ENCODE measurements around the gene TBCK. TPM values are rescaled to one million over a fixed set of nuclear protein-coding genes. Genes with fewer than 3 reads are reported as not detected.

TBCK gene
- total RNA-seq, 4 donors from 2014 or later = 46.5 to 55.3 (median 51.4) TPM

- Histone ChIP-seq H3K4me1 (no peaks in the 10 kb centered on the region), H3K27me3 (no peaks in the 10 kb centered on the region), H3K4me3 (no peak overlapping the region), H3K27ac (no peak overlapping the region), H3K36me3 (no peaks in the 10 kb centered on the region), H3K9me3 (no peaks in the 10 kb centered on the region)
- 81 to 83% methylated on average over 7 of the region's 7 CpGs for WGBS, 2 donors
- DNase-seq (ENCODE audit: low spot score in 2 of 2) = no peak
- TF ChIP-seq EP300 (IDR thresholded peaks at IDR 0.05) (no peak), CTCF (IDR thresholded peaks at IDR 0.05) (no peak), POLR2A (IDR thresholded peaks at IDR 0.05) (no peak)
These were observed 319.2 kb downstream of the TBCK start for GRCh38 chr4:105996845-105997244.

- WGBS, 2 donors = 75 to 90% methylated on average over 5 of the region's 5 CpGs
- Histone ChIP-seq H3K4me1 (no peaks in the 10 kb centered on the region), H3K4me3 (no peak overlapping the region), H3K27me3 (no peaks in the 10 kb centered on the region), H3K27ac (no peak overlapping the region), H3K36me3 (no peaks in the 10 kb centered on the region), H3K9me3 (no peaks in the 10 kb centered on the region)
- no peak for TF ChIP-seq CTCF (IDR thresholded peaks at IDR 0.05)
- no peak for TF ChIP-seq POLR2A (IDR thresholded peaks at IDR 0.05)
- no peak for TF ChIP-seq EP300 (IDR thresholded peaks at IDR 0.05)
- no peak for DNase-seq (ENCODE audit: low spot score in 2 of 2)
These were observed 321.0 kb downstream of the TBCK start for GRCh38 chr4:105994841-105995501.

- H3K4me1 ChIP-seq = no peaks in the 10 kb centered on the region
- no peaks in the 10 kb centered on the region for H3K36me3 ChIP-seq
- no peak overlapping the region for H3K4me3 ChIP-seq
- no peaks in the 10 kb centered on the region for H3K27me3 ChIP-seq
- no peak for TF ChIP-seq EP300 (IDR thresholded peaks at IDR 0.05)
- TF ChIP-seq CTCF (IDR thresholded peaks at IDR 0.05) = no peak
- no peak for TF ChIP-seq POLR2A (IDR thresholded peaks at IDR 0.05)
- no peak for DNase-seq (ENCODE audit: low spot score in 2 of 2)
- H3K9me3 ChIP-seq = no peaks in the 10 kb centered on the region
- WGBS, 2 donors = 40 to 61% methylated on average over 6 of the region's 6 CpGs
- H3K27ac ChIP-seq = no peak overlapping the region
These were observed 321.9 kb downstream of the TBCK start for GRCh38 chr4:105994061-105994460.

- no peak for DNase-seq (ENCODE audit: low spot score in 2 of 2)
- WGBS, 2 donors = 90 to 92% methylated on average over 2 of the region's 2 CpGs
These were observed 323.2 kb downstream of the TBCK start for GRCh38 chr4:105992641-105993305.

More at GRCh38 chr4:105992641-105993305, 323.2 kb downstream of the TBCK start:
- H3K27ac ChIP-seq = no peak overlapping the region
- no peaks in the 10 kb centered on the region for H3K9me3 ChIP-seq
- no peaks in the 10 kb centered on the region for H3K27me3 ChIP-seq
- no peaks in the 10 kb centered on the region for H3K4me1 ChIP-seq
- TF ChIP-seq POLR2A (IDR thresholded peaks at IDR 0.05) (no peak), EP300 (IDR thresholded peaks at IDR 0.05) (no peak), CTCF (IDR thresholded peaks at IDR 0.05) (no peak)
- no peak overlapping the region for H3K4me3 ChIP-seq
- H3K36me3 ChIP-seq = no peaks in the 10 kb centered on the region
